DMS53 treated with DMSO at 0.1 percent for 48 hours (cell line): ENCODE data around the gene VSIG2.

ENCODE experiments used
- DNase-seq: peaks from one replicate; lab custom pipeline; 2025; ENCODE audit not compliant: unreplicated experiment; lab: John Stamatoyannopoulos, UW

The VSIG2 gene

DNA sequence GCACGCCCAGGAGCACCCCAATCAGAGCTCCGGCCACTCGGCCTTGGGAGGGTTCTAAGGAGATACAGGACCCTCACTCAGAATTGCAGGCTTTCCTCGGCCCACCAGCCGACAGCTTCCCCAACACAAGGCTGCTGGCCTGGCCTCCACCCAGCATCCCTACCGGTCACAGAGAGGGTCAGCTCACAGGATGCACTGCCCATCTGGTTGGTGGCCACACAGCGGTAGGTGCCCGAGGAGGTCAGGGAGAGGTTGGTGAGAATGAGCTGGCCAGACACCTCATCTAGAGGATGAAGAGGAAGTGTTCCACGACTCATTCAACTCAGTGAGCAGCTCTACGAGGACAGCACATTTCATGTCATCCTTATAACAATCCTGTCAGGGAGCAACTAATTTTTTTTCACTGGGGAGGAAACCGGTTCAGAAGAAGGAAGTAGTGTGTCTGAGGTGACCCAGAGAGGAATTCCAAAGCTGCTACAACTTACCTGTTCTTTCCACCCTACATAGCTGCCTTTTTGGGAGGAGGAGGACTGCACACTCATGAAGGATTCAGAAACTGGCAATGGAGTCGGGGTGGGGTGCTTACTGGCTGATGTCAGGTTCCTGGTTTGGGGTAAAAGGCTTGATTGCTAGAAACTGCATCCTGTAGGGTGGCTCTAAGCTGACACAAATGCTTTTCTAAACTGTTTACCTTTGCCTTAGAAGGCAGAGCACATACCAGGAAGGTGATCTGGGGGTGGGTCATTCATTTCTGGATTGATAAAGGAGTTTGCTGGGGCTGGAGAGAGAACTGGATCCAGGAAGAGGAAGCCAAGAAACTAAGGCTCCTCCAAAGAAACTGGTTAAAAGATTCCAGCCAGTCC is 3.3 kb downstream of the VSIG2 start:
- DNase-seq, result no peak

DNA sequence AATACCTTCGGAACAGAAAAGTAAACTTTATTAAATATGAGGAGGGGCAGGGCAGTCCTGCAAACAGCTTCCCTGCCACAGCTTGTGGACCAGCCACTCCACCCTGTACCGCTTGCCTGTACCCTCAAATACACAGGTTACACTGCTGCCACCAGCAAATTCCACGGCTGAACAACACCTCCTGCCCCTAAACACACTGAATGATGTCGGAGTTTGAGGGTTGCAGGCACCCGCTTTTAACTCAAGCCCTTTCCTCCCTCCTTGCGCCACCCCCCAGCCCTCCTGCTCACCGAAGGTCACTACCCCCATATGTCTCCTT is 4.0 kb downstream of the VSIG2 start:
- no peak for DNase-seq

DNA sequence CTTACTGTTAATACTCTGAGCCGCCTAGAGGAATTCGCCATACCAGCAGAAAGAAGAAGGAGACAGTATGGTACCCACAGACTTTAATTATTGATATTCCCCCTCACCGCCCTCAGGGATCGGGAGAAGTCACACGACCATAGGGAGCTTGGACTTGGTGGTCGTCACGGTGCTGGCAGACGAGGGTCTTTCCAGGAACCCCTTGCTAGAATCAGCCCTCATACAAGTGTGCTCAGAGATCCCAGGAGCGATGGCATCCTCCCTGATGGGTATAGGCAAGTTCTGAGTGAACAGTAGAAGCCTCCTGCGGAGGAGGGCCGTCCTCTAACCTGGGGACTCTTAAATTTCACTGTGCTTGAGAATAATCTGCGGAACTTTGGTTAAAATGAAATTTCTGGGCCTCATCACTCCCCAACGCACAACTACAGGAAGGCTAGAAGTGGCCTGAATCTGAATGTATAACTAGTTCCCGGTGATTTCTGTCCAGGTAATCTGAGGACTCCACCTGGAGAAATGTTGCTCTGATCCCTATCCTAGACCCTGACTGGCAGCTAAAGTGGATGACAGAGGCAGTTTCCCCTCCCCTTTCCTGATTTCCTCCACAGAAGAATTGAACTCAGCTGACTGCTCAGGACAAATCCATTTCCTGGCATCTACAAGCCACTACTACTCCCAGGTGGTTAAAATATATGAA is 4.5 kb downstream of the VSIG2 start:
- no peak for DNase-seq

DNA sequence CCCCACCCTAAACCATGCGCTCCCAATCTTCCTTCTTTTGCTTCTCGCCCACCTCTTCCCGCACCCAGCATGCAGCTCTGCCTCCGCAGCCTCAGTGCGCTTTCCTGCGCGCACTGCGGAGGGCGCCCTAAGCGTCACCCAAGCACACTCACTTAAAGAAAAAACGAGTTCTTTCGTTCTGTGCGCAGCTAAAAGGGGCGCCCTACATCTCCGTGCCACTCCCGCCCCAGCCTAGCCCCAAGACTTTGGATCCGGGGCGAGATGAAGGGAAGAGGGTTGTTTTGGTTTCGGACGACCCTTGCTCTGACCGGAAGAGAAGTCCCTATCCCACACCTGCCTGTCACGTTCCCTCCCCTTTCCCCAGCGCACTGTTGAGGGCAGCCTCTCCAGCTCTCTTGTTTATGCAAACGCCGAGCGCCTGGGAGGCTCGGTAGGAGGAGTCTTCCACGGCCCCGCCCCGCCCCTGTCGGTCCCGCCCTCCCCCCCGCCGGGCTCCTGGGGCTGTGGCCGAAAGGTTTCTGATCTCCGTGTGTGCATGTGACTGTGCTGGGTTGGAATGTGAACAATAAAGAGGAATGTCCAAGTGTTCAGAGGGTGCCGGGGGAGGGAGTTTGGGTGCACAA is 5.3 kb downstream of the VSIG2 start:
- peak; percentile 88 for DNase-seq

DNA sequence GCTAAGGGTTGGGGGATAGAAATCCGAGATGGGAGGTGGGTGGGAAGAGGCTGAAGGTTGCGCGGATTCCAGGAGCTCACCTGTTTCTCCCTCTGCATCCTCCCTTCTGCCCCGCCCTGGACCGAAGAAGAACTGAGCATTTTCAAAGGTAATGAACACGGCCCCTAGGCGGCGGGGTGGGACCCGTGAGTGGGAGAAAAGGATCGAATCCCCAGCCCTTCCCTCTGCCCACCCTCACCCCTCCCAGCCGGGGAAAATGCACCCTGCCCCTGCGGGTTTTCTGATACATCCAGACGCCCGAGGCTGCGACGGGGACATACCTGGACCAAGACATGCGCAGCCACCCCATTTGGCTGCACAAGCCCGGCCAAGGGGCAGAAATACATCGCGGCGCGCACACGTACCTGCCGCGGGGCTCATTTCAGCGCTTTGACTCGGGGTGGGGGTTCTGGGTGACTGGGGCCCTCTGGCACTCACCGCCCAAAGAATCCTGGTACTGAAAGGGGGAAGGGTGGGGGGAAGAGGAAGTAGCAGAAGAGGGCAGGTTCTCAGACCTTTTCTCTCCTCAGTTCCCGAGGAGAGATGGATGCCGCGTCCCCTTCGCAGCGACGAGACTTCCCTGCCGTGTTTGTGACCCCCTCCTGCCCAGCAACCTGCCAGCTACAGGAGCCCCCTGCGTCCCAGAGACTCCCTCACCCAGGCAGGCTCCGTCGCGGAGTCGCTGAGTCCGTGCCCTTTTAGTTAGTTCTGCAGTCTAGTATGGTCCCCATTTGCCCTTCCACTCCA is 6.0 kb downstream of the VSIG2 start:
- no peak for DNase-seq

DNA sequence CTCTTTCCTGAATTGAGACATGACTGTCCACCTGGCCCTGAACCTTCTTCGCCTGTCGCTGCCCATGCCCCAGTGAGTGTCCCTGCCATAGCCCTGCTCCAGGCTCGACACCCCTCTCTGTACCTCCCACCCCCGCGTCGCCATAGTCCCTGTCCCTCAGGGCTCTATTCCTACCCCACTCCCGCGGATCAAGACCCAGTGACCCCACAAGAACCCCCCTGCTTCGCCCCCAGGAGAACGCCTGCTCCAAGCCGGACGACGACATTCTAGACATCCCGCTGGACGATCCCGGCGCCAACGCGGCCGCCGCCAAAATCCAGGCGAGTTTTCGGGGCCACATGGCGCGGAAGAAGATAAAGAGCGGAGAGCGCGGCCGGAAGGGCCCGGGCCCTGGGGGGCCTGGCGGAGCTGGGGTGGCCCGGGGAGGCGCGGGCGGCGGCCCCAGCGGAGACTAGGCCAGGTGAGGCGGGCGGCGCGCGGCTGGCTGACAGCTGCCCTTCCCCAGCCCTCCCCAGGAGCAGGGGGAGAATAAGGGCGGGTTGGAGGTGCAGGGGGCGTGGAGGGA is 6.7 kb downstream of the VSIG2 start:
- DNase-seq, result no peak

DNA sequence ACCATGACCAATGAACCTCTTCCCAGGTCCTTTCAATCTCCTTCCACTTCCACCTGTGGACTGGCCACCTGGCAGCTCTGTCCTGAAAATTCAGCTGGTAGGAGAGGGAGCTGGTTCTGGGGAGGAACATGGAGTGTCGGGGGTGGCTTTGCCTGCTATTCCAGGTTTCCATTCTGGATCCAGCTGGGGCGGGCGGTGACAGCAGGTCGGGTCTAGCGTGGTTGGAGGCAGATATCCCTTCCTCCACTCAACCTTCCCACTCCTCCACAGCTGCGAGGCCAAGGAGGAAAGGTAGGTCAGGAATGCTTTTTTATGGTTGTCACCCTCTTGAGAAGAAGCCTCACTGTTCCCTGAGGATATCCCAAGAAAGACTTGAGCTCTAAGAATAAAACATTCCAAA is 9.0 kb downstream of the VSIG2 start:
- DNase-seq, result no peak

DNA sequence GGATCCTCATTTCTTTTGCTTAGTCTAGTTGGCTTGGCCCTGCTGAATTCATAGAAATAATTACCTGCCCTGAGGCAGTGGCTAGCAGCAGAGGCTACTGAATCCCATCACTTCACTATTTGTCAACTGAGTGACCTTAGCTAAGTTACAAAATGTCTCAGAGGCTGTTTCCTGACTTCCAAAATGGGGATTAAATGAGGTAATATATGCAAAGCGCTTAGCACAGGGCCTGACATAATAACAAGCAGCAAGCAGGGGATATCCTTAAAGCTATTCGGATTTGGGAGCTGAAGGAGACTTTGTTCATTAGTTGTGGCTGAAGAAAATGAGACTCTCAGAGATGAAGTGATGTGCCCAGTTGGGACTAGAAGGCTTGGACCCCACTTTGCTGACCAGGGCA is 9.5 kb downstream of the VSIG2 start:
- DNase-seq, result no peak

DNA sequence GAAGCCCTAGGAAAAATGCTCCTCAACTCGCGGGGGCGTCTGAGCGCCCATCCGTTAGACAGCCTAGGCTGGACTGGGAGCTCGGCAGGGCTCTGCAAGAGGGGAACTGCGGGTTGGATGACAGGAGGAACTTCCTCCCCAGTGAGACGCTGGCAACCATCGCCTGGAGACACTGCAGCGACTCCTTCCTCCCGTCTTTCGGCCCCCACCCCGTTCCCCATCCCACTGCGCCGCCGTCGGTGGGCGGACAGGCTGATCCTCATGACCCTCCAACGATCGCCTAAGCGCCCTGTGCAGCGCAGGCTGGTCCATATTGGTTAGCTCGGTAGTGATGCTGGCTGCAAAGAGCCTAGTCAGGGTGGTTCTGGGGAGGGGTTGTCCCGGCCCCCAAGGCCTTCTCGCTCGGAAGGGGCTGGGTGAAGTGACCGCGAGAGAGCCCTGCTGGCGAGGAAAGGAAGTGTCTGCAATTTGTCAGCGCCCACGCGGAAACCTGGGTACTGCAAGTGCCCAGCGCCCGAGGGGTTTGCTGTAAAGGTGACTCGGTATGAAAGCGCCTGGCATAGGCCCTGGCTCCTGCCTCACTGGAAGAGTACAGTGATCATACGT is 11.7 kb downstream of the VSIG2 start:
- DNase-seq, result no peak

DNA sequence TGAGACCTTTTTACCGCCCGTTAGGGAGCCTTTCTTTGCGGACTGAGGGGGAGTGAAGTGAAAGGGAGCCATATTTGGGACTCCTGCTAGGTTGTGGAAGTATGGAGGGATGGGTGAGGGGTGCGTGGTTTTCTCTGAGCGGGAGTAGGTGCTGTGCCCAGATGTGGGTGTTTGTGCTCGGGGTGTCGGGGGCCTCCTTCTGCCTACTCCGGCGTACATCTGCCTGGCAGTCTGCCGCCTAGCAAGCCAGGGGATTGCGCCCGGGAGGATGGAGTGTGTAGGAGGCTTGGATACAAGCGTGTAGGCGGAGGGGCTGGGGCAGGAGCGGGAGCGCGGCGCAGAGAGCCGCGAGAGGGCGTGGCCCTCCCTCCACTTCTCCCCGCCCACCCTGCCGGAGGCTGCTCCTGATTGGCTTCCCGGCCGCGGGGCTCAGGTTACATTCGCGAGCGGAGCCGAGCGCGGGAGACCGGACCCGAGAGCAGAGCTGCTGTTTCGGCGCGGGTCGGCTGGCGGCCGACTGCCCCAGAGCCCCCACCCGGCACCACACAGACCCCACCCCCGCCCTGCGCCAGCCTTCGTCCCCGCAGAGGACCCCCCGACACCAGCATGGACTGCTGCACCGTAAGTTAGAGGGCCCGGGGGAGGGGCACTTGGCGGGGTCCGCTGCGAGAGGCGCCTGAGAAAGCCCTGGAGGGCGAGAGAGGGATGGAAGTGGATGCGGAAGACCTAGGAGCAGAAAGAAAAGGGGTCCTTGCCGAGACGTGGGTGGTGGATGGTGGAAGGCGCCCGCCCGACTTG is 12.4 kb downstream of the VSIG2 start, which contains the start of gene NRGN:
NRGN (plus strand) TSS at position 464 of the 798 bp plus-strand sequence; CDS start at position 607, 143 bp downstream.
- DNase-seq, result peak; percentile 83

DNA sequence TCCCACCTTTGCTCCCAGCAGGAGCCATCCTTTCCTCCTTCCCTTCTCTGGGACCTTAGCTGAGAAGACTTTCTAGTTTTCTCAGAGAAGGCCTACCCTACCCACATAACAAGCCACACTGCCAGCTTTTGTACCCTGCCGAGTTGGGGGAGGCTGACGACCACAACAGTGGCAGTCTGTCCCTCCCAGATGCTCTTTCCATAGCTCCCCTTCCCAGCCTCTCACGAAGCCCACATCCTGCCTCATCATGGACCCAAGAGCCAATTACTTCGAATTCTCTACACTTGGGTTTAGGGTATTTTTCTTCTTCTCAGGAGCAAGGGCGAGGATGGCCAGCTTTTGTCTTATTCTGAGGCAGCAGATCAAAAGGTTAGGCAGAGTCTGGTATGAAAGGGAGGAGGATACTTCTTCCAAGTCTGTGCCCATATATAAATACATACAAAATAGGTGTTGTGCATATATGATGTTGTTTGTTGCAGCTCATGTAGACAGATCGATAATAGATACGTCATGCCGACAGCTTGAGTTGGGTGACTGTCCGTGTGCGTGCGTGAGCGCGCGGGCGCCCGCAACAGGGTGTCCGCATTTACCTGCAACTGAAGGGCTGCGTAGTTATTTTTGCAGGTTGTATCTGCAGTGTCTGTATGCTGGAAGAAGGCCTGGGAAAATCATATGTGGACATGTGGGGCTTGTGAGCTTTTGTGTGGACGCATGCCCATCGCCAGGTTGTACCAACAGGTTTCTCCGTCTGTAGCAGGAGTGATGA is 13.2 kb downstream of the VSIG2 start:
- no peak for DNase-seq

DNA sequence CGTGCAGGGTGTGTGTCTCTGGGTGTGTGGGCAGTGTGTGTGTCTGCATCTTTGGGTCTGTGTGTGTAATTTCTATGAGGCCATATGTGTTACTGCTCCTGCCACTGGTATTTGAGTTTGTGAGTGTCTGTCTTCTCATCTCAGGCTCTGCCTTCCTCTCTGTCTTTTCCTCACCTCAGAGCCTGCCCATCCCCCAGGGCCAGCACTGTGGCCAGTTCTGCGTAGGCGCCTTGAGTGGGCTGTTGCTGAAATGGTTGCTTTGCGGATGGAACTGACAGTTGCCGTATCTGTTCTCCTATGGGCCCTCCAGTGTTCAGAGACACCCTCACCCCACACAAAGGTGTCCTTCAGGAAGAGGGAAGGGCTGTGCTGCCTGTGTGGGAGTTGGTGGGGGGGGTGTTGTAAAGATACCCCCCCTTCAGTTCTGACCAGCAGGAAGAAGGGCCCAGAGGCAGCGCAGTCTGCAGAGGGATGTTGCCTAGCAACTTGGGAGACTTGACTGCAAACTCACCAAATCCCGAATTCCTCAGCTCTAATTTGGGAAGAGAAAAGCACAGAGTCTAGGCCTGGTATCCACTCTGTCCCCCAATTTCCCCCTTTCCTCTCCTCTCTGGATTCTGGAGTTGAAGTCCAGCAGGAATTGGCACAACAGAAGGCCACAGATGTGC is 14.3 kb downstream of the VSIG2 start:
- DNase-seq, result no peak

DNA sequence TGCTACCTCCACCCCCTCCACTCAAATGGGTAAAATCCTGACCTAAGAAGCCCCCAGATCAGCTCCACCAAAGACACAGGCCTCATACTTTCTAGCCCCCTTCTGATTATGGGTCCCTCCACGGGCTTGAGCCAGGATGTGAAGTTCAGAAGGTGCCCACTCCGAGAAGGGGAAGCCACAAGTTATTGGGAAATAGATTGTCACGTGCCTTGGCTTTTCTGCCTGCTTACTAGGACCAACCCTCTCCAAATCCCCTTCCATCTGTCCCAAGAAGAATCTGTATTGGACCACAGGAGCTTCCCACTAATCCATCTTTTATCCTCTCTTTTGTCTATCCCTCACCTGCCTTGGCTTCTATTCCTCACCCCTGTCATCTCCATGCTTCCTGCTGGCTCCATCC is 15.3 kb downstream of the VSIG2 start:
- no peak for DNase-seq

DNA sequence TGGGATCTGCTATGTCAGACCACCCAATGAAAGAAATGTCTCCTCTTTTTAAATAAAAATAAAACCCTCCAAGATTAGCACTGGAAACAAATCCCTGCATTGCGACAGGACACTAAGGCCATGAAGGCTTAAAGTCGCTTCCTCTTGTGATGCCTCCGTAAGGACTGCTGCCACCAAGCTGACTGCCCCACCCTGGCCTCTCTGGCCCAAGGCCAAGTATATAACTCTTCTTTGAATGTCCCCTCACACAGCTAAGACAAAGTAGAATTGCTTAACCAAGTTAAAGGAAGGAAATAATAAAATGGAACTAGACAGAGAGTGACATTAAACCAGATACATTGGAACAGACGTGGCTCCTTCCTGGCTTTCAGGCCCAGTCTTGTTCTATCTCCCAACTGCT is 19.8 kb downstream of the VSIG2 start:
- no peak for DNase-seq

DNA sequence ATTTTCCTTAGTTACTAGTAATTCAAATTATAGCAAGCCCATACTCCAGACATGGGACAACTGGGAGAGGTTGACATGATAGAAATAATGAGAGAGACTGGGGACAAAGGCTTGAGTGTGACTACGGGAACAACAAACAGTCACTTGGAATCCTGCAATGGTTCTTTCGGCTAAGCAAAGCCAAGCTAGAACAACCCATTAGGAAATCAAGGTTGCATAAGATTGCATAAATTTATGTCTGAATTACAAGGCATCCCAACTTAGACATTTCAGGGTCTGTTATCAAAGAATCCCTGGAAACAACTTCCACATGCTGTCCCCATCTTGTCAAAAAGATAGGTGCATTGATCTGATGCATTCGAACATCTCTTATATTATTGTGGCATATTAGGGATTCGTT is 22.5 kb downstream of the VSIG2 start:
- DNase-seq, result no peak

DNA sequence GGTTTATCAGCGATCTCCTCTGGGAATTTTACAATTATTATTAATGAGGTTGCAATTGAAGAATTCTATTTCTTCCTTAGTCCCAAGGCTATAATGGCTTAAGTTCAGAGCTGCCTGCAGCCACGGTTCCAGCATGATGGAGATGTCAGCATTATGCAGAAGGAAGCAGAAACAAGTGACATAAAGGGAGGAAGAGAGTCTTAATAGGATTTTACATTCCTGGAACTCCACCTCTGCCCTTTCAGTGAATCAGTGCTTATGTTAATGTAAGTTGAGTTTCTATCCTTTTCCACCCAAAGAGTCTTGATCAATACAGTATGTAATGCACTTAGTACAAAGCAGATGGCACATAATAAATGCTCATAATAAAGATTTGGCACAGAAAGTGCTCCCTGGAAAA is 23.9 kb downstream of the VSIG2 start:
- DNase-seq, result no peak

DNA sequence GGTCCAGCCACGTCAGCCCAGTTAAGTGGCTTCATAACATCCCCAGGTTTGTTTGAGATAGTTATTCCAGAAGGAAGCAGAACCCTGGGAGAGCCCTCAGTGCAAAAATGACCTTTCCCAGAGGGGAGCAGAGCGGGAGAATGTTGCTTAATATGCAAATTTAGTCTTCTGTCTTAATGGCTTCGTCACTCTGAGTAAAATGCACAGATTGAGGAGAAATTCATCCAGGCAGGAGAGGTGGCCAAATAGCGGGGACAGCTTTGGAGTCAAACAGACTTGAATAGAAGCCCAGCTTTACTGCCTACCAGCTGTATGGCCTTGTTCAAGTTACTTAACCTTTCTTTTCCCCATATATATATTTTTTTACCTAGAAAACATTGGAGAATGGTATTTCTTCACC is 24.6 kb downstream of the VSIG2 start:
- DNase-seq, result no peak

DNA sequence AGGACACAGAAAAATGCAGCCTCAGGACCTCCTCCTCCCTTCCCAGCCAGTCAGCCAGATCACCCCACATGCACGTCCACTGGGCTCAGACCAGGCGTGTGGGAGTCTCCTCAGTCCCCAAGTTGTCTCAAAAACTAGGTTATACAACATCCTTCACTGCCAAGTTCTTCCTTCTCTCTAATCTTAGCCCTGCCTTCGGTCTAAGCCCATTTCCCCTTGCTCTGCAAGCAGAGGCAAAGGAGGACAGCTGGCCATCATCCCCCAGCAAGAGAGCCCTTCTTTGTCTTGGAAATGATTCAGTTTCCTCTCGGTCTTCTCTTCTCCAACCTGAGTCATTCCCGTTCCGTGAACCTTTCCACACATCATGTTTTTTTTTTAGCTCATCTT is 26.3 kb downstream of the VSIG2 start:
- no peak for DNase-seq
